ENCODE measurements around the gene SCO1.

Gene SCO1

GRCh38 chr17:10725262-10725661 is 27.9 kb upstream of the SCO1 start:
- DNase-seq, result no peak

GRCh38 chr17:10724546-10725195 is 27.3 kb upstream of the SCO1 start:
- DNase-seq, result no peak

GRCh38 chr17:10718547-10718946 is 21.2 kb upstream of the SCO1 start:
- no peak for DNase-seq

- DNase-seq, result no peak
Measured at GRCh38 chr17:10716218-10716617, 18.9 kb upstream of the SCO1 start.

GRCh38 chr17:10713318-10713717 is 16.0 kb upstream of the SCO1 start:
- no peak for DNase-seq

- peak; percentile 85 for DNase-seq
Measured at GRCh38 chr17:10705727-10706126, 8.4 kb upstream of the SCO1 start.

- peak; percentile 97 for DNase-seq
Measured at GRCh38 chr17:10702574-10702973, 5.2 kb upstream of the SCO1 start.

GRCh38 chr17:10699856-10700255 is 2.5 kb upstream of the SCO1 start:
- DNase-seq, result no peak

- peak; percentile 44 for DNase-seq
Measured at GRCh38 chr17:10698096-10698818, 924 bp upstream of the SCO1 start.

- peak; percentile 73 for DNase-seq
Measured at GRCh38 chr17:10695875-10696407, 1.4 kb downstream of the SCO1 start.

GRCh38 chr17:10687499-10687898 is 9.8 kb downstream of the SCO1 start:
- no peak for DNase-seq

- peak; percentile 52 for DNase-seq
Measured at GRCh38 chr17:10683853-10684252, 13.5 kb downstream of the SCO1 start.

- DNase-seq, result no peak
Measured at GRCh38 chr17:10681866-10682446, 15.4 kb downstream of the SCO1 start.

GRCh38 chr17:10674704-10675103 is 22.6 kb downstream of the SCO1 start:
- DNase-seq, result no peak

- DNase-seq, result no peak
Measured at GRCh38 chr17:10673312-10673711, 24.0 kb downstream of the SCO1 start.

GRCh38 chr17:10668775-10669174 is 28.6 kb downstream of the SCO1 start:
- no peak for DNase-seq

GRCh38 chr17:10666906-10667305 is 30.4 kb downstream of the SCO1 start:
- no peak for DNase-seq

- no peak for DNase-seq
Measured at GRCh38 chr17:10664571-10664970, 32.8 kb downstream of the SCO1 start.

- DNase-seq, result no peak
Measured at GRCh38 chr17:10663231-10663630, 34.1 kb downstream of the SCO1 start.

GRCh38 chr17:10661437-10661836 is 35.9 kb downstream of the SCO1 start:
- DNase-seq, result peak; percentile 81

- peak; percentile 97 for DNase-seq
Measured at GRCh38 chr17:10657879-10658278, 39.5 kb downstream of the SCO1 start.

- no peak for DNase-seq
Measured at GRCh38 chr17:10657148-10657547, 40.2 kb downstream of the SCO1 start, which contains the start of gene MYH3. Gene MYH3, minus strand, starts transcription at chr17:10657309. Its CDS starts 2,245 bp downstream, at chr17:10655064.

GRCh38 chr17:10653987-10654386 is 43.3 kb downstream of the SCO1 start:
- no peak for DNase-seq
